GM10266 (cell line): ENCODE results near the gene CACNA2D1.

Experiments
- DNase-seq: peaks from one replicate; pipeline ENCODE4 v3.0.0; 2012; ENCODE audit errors: extremely low spot score
- CTCF ChIP-seq: IDR thresholded peaks from 2 replicates; pipeline ENCODE4 v1.5.1; 2012; ENCODE audit warnings: mild to moderate bottlenecking, low read depth; ENCODE audit not compliant: control insufficient read depth, insufficient read depth; ENCODE audit errors: missing control alignments

CACNA2D1 gene

GRCh38 chr7:82330706-82331215 lies 112.8 kb downstream of the CACNA2D1 start:
- no peak for DNase-seq
- TF ChIP-seq CTCF: no peak

GRCh38 chr7:82327898-82328297 lies 115.7 kb downstream of the CACNA2D1 start:
- no peak for TF ChIP-seq CTCF
- DNase-seq: no peak

GRCh38 chr7:82325416-82325815 lies 118.2 kb downstream of the CACNA2D1 start:
- no peak for TF ChIP-seq CTCF
- no peak for DNase-seq

GRCh38 chr7:82323806-82324205 lies 119.8 kb downstream of the CACNA2D1 start:
- TF ChIP-seq CTCF: no peak

GRCh38 chr7:82319674-82320118 lies 123.9 kb downstream of the CACNA2D1 start:
- TF ChIP-seq CTCF: no peak
- no peak for DNase-seq

More at GRCh38 chr7:82323806-82324205, 119.8 kb downstream of the CACNA2D1 start:
- no peak for DNase-seq

- DNase-seq: no peak
Observed at GRCh38 chr7:82318786-82319185, 124.8 kb downstream of the CACNA2D1 start.

More at GRCh38 chr7:82318786-82319185, 124.8 kb downstream of the CACNA2D1 start:
- no peak for TF ChIP-seq CTCF
